Smooth muscle cell (in vitro differentiated cells): Measurements from ENCODE around the gene DMD. TPM values are rescaled to one million over a fixed set of nuclear protein-coding genes. Genes with fewer than 3 reads are reported as not detected.

Experiments used
- DNase-seq: peaks from one replicate; lab custom pipeline; 2025; ENCODE audit not compliant: unreplicated experiment; lab: John Stamatoyannopoulos, UW
- H2AFZ ChIP-seq: fragments of 200-600 bp; sonication (generic); 2 replicates; pipeline ENCODE4 v1.6.0; 2016; ENCODE audit warnings: antibody characterized with exemption, low read depth, mild to moderate bottlenecking
- H3F3A ChIP-seq: fragments of 200-600 bp; sonication (generic); 2 replicates; pipeline ENCODE4 v1.6.0; 2017; ENCODE audit warnings: antibody characterized with exemption, low read depth
- H3K27ac ChIP-seq: fragments of 200-600 bp; sonication (generic); 2 replicates; pipeline ENCODE4 v1.5.1; 2016; ENCODE audit warnings: low read depth, mild to moderate bottlenecking
- H3K27me3 ChIP-seq: fragments of 200-600 bp; sonication (generic); 2 replicates; pipeline ENCODE4 v1.6.1; 2016; ENCODE audit warnings: low read depth, mild to moderate bottlenecking
- H3K36me3 ChIP-seq: fragments of 200-600 bp; sonication (generic); 2 replicates; pipeline ENCODE4 v1.5.1; 2016; ENCODE audit warnings: low read depth
- H3K4me1 ChIP-seq: fragments of 200-600 bp; sonication (generic); 2 replicates; pipeline ENCODE4 v1.5.1; 2016; ENCODE audit warnings: low read depth
- H3K4me2 ChIP-seq: fragments of 200-600 bp; sonication (generic); 2 replicates; pipeline ENCODE4 v1.6.0; 2016; ENCODE audit warnings: mild to moderate bottlenecking
- H3K4me3 ChIP-seq: fragments of 200-600 bp; sonication (generic); 2 replicates; pipeline ENCODE4 v1.5.1; 2016; ENCODE audit warnings: mild to moderate bottlenecking
- H3K79me2 ChIP-seq: fragments of 200-600 bp; sonication (generic); 2 replicates; pipeline ENCODE4 v1.6.0; 2016; ENCODE audit warnings: low read depth, mild to moderate bottlenecking
- H3K9ac ChIP-seq: fragments of 200-600 bp; sonication (generic); 2 replicates; pipeline ENCODE4 v1.6.0; 2016; ENCODE audit warnings: low read depth
- H3K9me3 ChIP-seq: fragments of 200-600 bp; sonication (generic); replicated peaks from 2 replicates; pipeline ENCODE4 v1.5.1; 2016; ENCODE audit warnings: low read depth
- H4K20me1 ChIP-seq: fragments of 200-600 bp; sonication (generic); 2 replicates; pipeline ENCODE4 v1.6.0; 2016; ENCODE audit warnings: low read depth
- WGBS: methylation state at CpG from one replicate; pipeline ENCODE4 v1.1.7; 2016; ENCODE audit warnings: low lambda C conversion rate; 5-methylcytosine and 5-hydroxymethylcytosine counted together
- polyA plus RNA-seq: library from polyadenylated mRNA; unstranded; fragments of >200 nt; fragmentation: Nextera tagmentation; extraction: Ambion mirVana; gene quantifications from 2 replicates; pipeline ENCODE4 v1.2.1, GENCODE V29; 2016
- total RNA-seq: library from RNA; depleted of rRNA; stranded (reverse); fragments of >200 nt; gene quantifications from 2 replicates; pipeline ENCODE4 v1.2.3, GENCODE V29; 2014
- TF ChIP-seq, protein P1 (sequence below): fragments of 200-600 bp; sonication (generic); IDR thresholded peaks from 2 replicates; pipeline ENCODE4 v1.5.1; 2017; ENCODE audit warnings: borderline replicate concordance, mild to moderate bottlenecking, antibody characterized with exemption; ENCODE audit not compliant: insufficient read depth, poor library complexity, severe bottlenecking

Gene DMD
- total and polyA plus RNA-seq, 2 experiments from 2014 or later = 12.3 to 12.6 TPM

DNA sequence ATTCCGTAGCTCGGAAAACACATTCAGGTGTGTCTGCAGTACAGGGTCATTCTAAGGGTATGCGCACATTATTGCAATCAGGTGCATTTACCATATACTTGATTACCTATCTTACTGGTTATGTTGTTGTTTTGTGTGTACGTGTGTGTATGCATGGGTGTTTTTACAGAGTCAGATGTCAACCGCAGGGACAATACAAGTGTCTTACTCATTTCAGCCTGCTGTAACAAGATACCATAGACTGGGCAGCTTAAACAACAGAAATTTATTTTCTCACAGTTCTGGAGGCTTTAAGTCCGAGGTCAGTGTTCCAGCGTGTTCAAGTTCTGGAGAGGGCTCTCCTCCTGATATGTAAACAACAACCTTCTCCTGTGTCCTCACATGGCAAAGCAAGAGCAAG, 316.7 kb downstream of the DMD start:
- Histone ChIP-seq H3K9ac (no peak overlapping the region), H3K27ac (no peak overlapping the region), H3K4me2 (no peak overlapping the region), H3F3A (no peaks in the 10 kb centered on the region), H3K36me3 (no peaks in the 10 kb centered on the region), H3K27me3 (no peaks in the 10 kb centered on the region), H3K4me1 (no peaks in the 10 kb centered on the region), H3K4me3 (no peak overlapping the region), H2AFZ (no peak overlapping the region), H3K79me2 (no peaks in the 10 kb centered on the region), H3K9me3 (no peaks in the 10 kb centered on the region), H4K20me1 (no peaks in the 10 kb centered on the region)
- TF ChIP-seq, protein P1, sequence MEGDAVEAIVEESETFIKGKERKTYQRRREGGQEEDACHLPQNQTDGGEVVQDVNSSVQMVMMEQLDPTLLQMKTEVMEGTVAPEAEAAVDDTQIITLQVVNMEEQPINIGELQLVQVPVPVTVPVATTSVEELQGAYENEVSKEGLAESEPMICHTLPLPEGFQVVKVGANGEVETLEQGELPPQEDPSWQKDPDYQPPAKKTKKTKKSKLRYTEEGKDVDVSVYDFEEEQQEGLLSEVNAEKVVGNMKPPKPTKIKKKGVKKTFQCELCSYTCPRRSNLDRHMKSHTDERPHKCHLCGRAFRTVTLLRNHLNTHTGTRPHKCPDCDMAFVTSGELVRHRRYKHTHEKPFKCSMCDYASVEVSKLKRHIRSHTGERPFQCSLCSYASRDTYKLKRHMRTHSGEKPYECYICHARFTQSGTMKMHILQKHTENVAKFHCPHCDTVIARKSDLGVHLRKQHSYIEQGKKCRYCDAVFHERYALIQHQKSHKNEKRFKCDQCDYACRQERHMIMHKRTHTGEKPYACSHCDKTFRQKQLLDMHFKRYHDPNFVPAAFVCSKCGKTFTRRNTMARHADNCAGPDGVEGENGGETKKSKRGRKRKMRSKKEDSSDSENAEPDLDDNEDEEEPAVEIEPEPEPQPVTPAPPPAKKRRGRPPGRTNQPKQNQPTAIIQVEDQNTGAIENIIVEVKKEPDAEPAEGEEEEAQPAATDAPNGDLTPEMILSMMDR = no peak
- WGBS = 95% methylated on average over 7 of the region's 7 CpGs
- DNase-seq = no peak

DNA sequence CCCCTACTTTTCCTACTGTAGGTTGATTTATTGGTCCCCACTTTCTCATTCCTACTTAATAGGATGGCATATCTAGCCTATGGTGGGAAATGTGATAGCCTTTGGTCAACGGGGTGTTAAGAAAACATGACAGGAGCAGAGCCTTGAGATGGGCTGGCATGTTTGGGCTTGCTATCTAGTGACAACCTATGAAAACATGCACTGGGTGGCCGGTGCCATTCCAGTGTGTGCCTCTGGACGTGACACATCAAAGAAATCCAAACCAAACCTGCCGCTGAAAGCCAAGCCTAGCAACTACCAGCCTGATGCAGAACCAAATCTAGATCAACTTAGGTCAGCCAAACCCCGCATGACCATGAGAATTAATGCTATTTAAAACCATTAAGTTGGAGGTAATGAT, 317.6 kb downstream of the DMD start:
- H3K27me3 ChIP-seq = no peaks in the 10 kb centered on the region
- H4K20me1 ChIP-seq = no peaks in the 10 kb centered on the region
- H3K9me3 ChIP-seq = no peaks in the 10 kb centered on the region
- TF ChIP-seq, protein P1 = no peak
- 72% methylated on average over 5 of the region's 5 CpGs for WGBS
- DNase-seq = no peak
- H3K79me2 ChIP-seq = no peaks in the 10 kb centered on the region
- H3K27ac ChIP-seq = no peak overlapping the region
- no peak overlapping the region for H2AFZ ChIP-seq
- no peak overlapping the region for H3K4me3 ChIP-seq
- H3K4me1 ChIP-seq = no peaks in the 10 kb centered on the region
- H3F3A ChIP-seq = no peaks in the 10 kb centered on the region
- H3K4me2 ChIP-seq = no peak overlapping the region
- no peaks in the 10 kb centered on the region for H3K36me3 ChIP-seq
- H3K9ac ChIP-seq = no peak overlapping the region

GRCh38 chrX:32877592-32877991, 333.8 kb downstream of the DMD start:
- H2AFZ ChIP-seq = no peak overlapping the region
- H3K4me3 ChIP-seq = no peak overlapping the region
- no peaks in the 10 kb centered on the region for H4K20me1 ChIP-seq
- H3K9me3 ChIP-seq = no peaks in the 10 kb centered on the region
- peak overlapping the region; percentile 28 for H3K27ac ChIP-seq
- no peaks in the 10 kb centered on the region for H3K27me3 ChIP-seq
- TF ChIP-seq, protein P1 = no peak
- H3F3A ChIP-seq = no peaks in the 10 kb centered on the region
- H3K36me3 ChIP-seq = no peaks in the 10 kb centered on the region
- no peak for DNase-seq
- H3K4me1 ChIP-seq = peaks cover 4% of the 10 kb centered on the region
- no peak overlapping the region for H3K4me2 ChIP-seq
- H3K79me2 ChIP-seq = no peaks in the 10 kb centered on the region
- H3K9ac ChIP-seq = no peak overlapping the region
- WGBS = 63% methylated on average over 3 of the region's 3 CpGs

GRCh38 chrX:32874839-32875238, 336.5 kb downstream of the DMD start:
- Histone ChIP-seq H3K27ac (no peak overlapping the region), H3F3A (no peaks in the 10 kb centered on the region), H3K4me2 (no peak overlapping the region), H3K9ac (no peak overlapping the region), H3K4me3 (no peak overlapping the region), H2AFZ (no peak overlapping the region), H3K9me3 (no peaks in the 10 kb centered on the region), H3K4me1 (no peaks in the 10 kb centered on the region), H4K20me1 (no peaks in the 10 kb centered on the region), H3K79me2 (no peaks in the 10 kb centered on the region), H3K36me3 (no peaks in the 10 kb centered on the region), H3K27me3 (no peaks in the 10 kb centered on the region)
- TF ChIP-seq, protein P1 = no peak
- DNase-seq = no peak
- WGBS = 91% methylated on average over 4 of the region's 4 CpGs
